GOT3 (cell line): Measurements from ENCODE around the gene TCP11X2.
"Not testable (repeated sequence)": the region's sequence is repeated elsewhere in the genome, so short reads cannot be mapped to it uniquely, and the experiment has no call there.

Source experiments
- DNase-seq: peaks from one replicate; lab custom pipeline; 2025; ENCODE audit warnings: mixed read lengths; lab: John Stamatoyannopoulos, UW

TCP11X2 gene

DNA sequence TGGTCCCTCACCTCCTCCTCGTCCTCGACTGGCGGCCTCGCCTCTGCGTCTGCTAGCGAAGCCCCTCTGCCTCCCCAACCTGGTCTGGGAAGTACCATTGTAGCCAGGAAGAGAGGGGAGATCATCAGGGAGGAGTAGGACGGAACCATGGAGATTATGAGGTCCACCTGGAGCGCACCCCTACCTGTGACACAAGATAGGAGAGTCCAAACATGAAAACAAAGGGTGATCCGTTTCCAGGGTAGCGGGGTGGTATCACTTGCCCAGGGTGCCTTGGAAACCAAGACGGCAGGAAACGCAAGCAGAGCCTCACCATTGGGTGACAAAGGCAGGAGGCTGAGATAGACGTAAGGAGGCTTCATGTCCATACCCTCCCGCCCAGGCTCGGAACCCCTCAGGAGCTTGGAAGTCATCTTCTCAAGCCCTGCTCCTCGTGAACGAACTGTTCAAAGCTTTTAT, at the start of gene TCP11X2:
Gene TCP11X2 (minus strand): TSS at position 51 of the 459 bp plus-strand sequence.
- DNase-seq: not testable (repeated sequence)

DNA sequence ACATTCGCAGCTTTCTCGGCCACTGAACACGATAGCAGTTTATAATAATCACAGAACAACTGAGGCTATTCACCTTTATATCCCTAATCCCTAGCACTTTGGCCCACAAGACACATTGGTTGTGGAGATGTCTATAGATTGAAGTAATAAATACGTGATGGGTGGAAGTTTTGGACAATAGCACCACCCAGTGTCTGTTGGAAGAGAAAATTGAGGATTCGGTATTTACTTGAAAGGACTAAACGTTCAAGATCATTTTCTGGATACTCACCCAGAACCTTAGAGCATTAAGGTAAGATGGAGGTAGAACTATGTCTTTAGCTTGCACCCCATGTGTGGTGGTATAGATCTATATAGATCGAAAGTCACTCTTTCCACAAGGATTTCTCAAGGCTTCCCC, 45.7 kb upstream of the TCP11X2 start:
- no peak for DNase-seq

DNA sequence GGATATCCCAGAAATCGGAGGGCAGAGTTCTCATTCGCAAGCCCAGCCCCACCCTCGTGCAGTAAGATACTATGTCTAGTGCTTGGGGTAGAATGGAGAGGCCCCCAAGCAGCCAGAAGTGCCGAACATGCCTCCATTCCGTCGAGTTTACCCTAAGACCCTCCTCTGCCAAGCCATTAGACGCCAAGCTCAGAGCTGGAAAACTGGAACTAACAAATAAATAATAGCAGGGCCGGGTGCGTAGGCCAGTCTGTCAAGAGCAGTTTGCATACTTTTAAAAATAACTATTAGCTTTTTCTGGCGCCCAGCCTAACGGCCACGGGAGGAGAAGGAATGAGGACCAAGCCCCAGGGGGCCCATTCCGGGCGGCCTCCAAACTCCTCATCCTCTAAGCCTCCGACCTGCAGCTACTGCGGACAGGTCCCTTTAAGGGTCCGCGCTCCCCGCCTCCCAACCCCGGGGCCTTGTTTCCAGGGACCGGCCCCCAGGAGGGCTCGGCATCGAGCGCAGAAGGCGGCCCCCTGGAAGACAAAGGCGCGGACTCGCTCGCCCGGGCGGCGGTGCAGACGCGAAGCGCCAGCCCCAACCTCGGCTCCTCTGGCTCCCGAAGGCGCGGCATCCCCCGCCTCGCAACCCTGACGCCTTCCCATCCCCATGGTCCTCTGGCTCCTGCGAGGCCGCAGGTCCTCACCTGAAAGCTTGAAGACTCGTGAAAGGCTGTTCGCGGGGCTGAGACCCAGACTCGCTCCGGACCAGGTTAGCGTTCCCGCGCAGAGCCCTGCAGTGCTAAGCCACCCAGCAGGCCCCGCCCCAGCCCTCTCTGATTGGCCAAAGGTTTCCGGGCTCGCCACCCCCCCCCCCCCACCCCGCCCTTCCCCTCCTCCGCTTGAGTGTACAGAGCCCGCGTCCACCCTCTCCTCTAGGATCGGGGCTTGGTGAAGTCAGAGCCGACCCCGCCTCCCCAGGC, 44.6 kb upstream of the TCP11X2 start, which contains the start of gene TMSB15A:
Gene TMSB15A (minus strand): TSS at position 765 of the 967 bp plus-strand sequence.
- DNase-seq: no peak

DNA sequence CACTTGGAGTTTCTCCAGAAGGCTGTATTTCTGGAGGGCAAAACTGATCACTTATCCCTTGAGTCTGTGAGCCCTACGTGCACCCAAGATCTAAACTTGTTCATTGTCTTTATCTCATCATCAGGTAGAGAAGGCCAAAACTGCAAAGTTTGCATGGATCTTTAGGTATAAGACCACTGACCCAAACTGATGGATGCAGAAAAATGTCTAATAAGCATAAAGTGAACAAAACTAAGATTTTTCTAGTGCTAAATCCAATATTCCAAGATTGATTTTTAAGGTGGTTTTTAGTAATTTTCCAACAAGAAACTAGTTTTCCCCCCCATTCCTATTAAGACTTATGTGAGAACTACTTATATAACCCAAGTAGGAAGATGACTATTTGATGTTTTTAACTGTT, 42.9 kb upstream of the TCP11X2 start:
- DNase-seq: no peak

DNA sequence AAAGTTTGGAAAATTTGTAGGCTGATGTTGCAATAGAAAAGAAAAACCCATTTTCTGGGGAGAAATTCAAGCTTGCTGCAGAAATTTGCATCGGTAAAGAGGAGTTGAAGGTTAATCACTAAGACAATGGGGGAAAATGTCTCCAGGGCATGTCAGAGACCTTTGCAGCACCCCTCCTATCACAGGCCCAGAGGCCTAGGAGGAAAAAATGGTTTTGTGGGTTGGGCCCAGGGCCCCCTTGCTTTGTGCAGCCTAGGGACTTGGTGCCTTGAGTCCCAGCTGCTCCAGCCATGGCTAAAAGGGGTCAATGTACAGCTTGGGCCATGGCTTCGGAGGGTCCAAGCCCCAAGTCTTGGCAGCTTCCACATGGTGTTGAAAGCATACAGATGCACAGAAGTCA, 27.1 kb upstream of the TCP11X2 start:
- no peak for DNase-seq

DNA sequence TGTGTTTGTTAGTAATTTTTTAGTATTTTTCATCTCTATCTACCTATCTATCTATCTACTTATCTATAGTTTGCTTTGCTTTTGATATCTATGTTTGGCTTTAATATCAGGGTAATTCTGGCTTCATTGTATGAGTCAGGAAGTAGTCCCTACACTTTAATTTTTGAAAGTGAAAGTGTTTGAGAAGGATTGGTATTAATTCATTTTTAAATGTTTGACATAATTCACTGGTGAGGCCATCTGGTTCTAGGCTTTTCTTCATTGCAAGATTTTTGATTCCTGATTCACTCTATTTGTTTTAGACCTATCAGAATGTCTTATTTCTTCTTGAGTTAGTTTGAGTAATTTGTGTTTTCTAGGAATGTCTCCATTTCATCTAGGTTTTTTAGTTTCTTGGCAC, 20.2 kb upstream of the TCP11X2 start:
- no peak for DNase-seq

DNA sequence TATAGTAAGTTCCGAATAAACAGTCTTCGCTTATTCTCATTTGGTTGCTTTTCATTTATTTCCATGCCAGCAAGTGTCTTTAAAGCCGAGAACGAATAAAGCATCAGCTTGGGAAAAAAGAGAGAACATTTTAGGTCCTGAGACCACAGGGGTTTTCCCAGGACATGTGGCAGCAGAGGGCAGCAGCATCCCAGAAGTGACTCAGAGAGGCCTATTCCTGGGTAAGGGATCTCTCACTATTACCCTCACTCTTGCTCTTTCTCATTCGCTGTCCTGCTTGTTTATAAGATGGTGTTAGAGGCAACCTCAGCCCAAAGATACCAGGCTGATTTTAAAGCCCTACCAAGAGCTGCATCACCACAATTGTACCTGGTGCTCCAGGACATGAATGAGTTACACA, 7.2 kb upstream of the TCP11X2 start:
- DNase-seq: not testable (repeated sequence)

DNA sequence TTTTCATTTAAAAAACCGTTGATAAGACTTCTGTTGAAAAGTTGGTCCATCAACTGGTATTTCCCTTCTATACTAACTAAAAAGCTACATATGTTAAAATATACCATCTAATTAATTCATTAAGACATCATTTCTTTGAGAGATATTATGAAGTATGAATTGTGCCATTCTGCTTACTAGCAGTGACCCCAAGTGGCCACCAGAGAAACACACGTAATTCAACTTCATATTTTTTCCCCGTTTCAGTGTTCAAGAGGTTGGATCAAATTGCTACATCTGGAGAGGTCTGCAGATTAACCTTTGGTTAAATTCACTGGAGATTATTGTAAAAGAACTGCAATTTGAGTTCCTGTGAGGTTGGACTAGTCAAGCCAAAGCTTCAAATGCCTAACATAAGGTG, 1.4 kb downstream of the TCP11X2 start:
- DNase-seq: not testable (repeated sequence)

DNA sequence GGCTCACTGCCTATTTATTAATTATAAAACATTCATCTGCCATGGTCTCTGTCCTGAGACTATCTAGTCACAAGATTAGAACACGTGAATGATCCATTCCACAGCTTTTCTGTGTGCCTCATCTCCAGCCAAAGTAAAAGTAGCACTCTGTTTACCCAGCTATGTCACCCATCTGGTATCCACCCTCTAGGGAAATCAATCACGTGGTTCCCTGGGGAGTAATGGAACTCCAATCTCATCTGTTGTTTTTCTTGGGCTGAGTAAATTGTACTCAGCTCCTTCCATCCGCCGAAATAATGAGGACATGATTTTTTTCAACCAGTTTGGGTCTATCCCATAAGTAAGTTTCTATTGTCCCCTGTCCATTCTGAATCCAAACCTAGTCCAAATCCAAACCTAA, 13.0 kb downstream of the TCP11X2 start:
- DNase-seq: not testable (repeated sequence)

DNA sequence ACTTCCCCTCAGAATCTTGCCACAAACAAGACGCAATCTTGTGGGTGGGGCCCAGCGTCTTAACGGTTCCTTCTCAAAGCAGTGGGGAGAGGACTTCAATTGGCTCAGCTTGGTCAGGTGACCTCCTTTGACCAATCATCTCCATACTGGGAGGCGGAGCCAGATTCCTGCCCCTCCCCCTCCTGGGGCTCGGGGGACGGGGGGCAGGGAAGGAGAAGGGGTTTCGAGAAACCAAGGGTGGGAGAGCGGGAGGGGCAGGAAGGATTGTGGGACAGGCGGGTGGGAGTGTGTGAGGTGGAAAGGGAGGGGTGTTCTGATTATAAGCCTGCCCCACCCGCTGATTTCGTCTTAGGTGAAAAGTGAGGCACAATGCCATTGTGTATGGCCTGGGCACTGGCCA, 31.7 kb downstream of the TCP11X2 start, which contains the start of gene NXF2B:
Gene NXF2B (minus strand): TSS at position 101 of the 400 bp plus-strand sequence. CDS start 59,972 bp downstream, outside the sequence.
- DNase-seq: not testable (repeated sequence)

DNA sequence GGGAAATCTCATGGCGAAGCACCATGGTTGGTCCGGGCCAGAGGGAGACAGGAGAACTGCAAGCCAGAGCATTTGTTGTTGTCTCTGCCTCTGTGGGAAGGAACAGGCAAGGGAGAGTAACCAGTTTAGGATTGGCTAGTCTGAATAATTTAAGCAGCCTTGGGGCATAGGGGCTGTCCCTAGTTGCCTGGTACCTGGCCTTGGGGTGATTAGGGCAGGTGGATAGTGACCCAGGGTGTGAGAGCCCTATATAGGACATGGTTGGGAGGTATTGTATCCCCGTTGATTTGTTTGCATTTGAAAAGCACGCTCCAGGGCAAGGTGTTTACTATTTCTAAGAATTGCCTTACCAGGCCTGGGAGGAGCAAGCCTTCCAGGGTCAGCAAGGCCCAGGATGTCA, 57.1 kb downstream of the TCP11X2 start:
- not testable (repeated sequence) for DNase-seq
